ENCODE measurements around the gene IL9.

DNA sequence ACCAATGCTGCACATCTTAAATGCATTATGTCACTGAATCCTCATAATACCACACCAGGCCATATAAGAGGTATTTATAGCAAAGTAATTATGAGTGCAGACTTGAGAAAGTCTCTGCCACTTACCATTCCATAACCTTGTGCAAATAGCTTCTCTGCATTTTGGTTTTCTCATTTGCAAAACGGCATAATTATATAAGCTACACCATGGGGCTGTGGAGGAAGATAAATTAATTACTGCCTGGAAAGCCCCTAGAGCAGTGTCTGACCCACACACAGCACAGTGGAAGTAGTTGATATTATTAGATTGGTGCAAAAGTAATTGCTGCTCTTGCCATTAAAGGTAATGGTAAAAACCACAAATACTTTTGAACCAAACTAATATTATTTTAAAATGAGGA lies 9.5 kb upstream of the IL9 start:
- TF ChIP-seq, protein P1, sequence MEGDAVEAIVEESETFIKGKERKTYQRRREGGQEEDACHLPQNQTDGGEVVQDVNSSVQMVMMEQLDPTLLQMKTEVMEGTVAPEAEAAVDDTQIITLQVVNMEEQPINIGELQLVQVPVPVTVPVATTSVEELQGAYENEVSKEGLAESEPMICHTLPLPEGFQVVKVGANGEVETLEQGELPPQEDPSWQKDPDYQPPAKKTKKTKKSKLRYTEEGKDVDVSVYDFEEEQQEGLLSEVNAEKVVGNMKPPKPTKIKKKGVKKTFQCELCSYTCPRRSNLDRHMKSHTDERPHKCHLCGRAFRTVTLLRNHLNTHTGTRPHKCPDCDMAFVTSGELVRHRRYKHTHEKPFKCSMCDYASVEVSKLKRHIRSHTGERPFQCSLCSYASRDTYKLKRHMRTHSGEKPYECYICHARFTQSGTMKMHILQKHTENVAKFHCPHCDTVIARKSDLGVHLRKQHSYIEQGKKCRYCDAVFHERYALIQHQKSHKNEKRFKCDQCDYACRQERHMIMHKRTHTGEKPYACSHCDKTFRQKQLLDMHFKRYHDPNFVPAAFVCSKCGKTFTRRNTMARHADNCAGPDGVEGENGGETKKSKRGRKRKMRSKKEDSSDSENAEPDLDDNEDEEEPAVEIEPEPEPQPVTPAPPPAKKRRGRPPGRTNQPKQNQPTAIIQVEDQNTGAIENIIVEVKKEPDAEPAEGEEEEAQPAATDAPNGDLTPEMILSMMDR (conservative IDR thresholded peaks at IDR 0.05; ENCODE audit: low read depth, low read length), result no peak
- no peak for TF ChIP-seq EZH2 (IDR thresholded peaks at IDR 0.05; ENCODE audit: borderline replicate concordance, low read depth, low read length, poor library complexity, severe bottlenecking)

Measured in A673 (cell line).